Caco-2 (cell line): ENCODE results near the gene ZNF410. TPM values are rescaled to one million over a fixed set of nuclear protein-coding genes. Genes with fewer than 3 reads are reported as not detected.
A peak's percentile ranks its signal among the peaks of the same experiment; 100 is the strongest.

Source experiments
- BruUV-seq: library from RNA; stranded (reverse); fragments of 400-500 nt; replicated peaks from 2 replicates; lab custom pipeline; 2021; lab: Mats Ljungman, UMichigan
- CTCF ChIA-PET: fragments of 300-600 bp; sonication (Branson Sonifier 250); formaldehyde crosslinking; loops from one replicate; lab custom pipeline; 2022; ENCODE audit warnings: antibody characterized with exemption; lab: Charles Lee
- POLR2A ChIA-PET: fragments of 300-600 bp; sonication (Branson Sonifier 250); formaldehyde crosslinking; loops from one replicate; lab custom pipeline; 2022; ENCODE audit warnings: antibody characterized with exemption; lab: Charles Lee
- DNase-seq, 2 experiments: peaks; one replicate each; pipeline versions ENCODE4 v3.0.0 to v3.0.0-alpha.2; 2020 to 2022
- H3K27me3 ChIP-seq: replicated peaks from 2 replicates; pipeline ENCODE4 v1.6.0; 2011; ENCODE audit warnings: low read length; ENCODE audit not compliant: control insufficient read depth, insufficient read depth
- H3K36me3 ChIP-seq: 2 replicates; pipeline ENCODE4 v1.5.1; 2011; ENCODE audit warnings: low read length; ENCODE audit not compliant: control insufficient read depth, insufficient read depth
- H3K4me1 ChIP-seq: fragments of 250-450 bp; sonication (Bioruptor Pico); 2 replicates; pipeline ENCODE4 v1.5.1; 2020; ENCODE audit warnings: mild to moderate bottlenecking
- H3K4me3 ChIP-seq: 2 replicates; pipeline ENCODE4 v1.5.1; 2011; ENCODE audit warnings: low read depth, mild to moderate bottlenecking, control low read depth, low read length
- H3K9me3 ChIP-seq: fragments of 250-450 bp; sonication (Bioruptor Pico); 2 replicates; pipeline ENCODE4 v1.5.1; 2020; ENCODE audit warnings: mild to moderate bottlenecking, moderate library complexity
- H3K27ac Mint-ChIP-seq: one replicate; pipeline ENCODE4 v1.8.0; 2022; ENCODE audit warnings: mixed read lengths; ENCODE audit not compliant: unreplicated experiment
- H3K27me3 Mint-ChIP-seq: one replicate; pipeline ENCODE4 v1.8.0; 2022; ENCODE audit warnings: mixed read lengths; ENCODE audit not compliant: insufficient read depth, unreplicated experiment
- H3K36me3 Mint-ChIP-seq: one replicate; pipeline ENCODE4 v1.8.0; 2022; ENCODE audit warnings: mild to moderate bottlenecking, mixed read lengths; ENCODE audit not compliant: insufficient read depth, unreplicated experiment
- H3K4me1 Mint-ChIP-seq: one replicate; pipeline ENCODE4 v1.8.0; 2022; ENCODE audit warnings: low read depth, mixed read lengths; ENCODE audit not compliant: unreplicated experiment
- H3K4me3 Mint-ChIP-seq: one replicate; pipeline ENCODE4 v1.8.0; 2022; ENCODE audit warnings: mild to moderate bottlenecking, moderate library complexity, mixed read lengths; ENCODE audit not compliant: unreplicated experiment
- H3K9me3 Mint-ChIP-seq: one replicate; pipeline ENCODE4 v1.8.0; 2022; ENCODE audit warnings: mixed read lengths; ENCODE audit not compliant: unreplicated experiment
- CTCF ChIP-seq, 2 experiments: fragments of 200-600 bp in 1 of 2; IDR thresholded peaks; 1 replicate in 1 of 2; 2 replicates in 1 of 2; pipeline versions ENCODE4 v1.5.1 to v1.8.0; 2011 to 2022; ENCODE audit warnings: antibody characterized with exemption in 1 of 2, control low read depth in 1 of 2, inconsistent platforms in 1 of 2, low read depth in 1 of 2, low read length in 1 of 2, mild to moderate bottlenecking in 1 of 2, moderate library complexity in 1 of 2; ENCODE audit not compliant: insufficient read depth in 1 of 2, severe bottlenecking in 1 of 2, unreplicated experiment in 1 of 2
- intact Hi-C: fragments of 100-400 bp; cut with micrococcal nuclease; formaldehyde crosslinking; loops from one replicate; pipeline ENCODE4 v1.10.0; 2022; ENCODE audit not compliant: unreplicated experiment
- total RNA-seq: library from RNA; stranded (reverse); gene quantifications from 2 replicates; pipeline ENCODE4 v1.2.3, GENCODE V29; 2022

The ZNF410 gene
- total RNA-seq, 1 experiment from 2014 or later, result 36.8 TPM

DNA sequence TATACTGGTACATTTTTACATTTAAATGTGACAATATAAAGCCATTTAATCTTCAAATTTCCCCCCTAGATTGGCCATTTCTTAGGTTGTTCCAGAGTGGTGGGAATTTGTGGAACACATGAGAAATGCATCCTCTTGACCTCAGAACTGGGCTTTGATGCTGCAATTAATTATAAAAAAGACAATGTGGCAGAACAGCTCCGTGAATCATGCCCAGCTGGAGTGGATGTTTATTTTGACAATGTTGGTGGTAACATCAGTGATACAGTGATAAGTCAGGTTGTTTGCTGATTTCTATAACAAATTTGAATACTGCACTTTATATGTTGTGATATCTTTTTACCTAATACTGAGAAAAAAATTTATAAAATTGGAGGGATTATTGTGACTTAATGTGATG is 7.6 kb upstream of the ZNF410 start:
- no TSS peak for BruUV-seq

DNA sequence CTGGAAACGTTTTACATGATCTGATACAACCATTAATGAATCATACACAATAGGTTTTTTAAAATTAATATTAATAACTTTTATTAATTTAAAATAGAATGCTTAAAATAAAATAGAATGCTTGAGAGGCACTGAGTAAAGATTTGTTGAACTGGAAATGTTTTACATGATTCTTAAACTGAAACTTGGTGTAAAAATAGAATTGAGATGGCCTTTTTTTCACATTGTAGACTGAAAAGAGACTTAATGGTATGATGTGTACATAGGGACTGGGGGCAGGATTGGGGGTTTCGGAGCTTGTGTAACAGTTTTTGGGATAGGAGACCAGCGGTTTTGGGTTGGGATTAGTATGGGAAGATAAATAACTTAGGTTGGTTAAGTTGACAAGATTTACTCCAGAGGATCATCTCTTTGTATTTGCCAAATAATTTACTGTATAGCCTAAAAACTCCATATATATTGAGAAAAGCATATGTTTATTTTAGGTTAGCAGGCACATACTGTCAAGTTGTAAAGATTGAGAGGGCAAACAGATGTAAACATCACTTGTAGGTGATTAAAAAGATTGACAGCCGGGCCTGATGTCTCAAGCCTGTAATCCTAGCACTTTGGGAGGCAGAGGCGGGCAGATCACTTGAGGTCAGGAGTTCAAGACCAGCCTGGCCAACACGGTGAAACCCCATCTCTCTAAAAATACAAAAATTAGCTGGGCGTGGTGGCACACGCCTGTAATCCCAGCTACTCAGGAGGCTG is 2.0 kb upstream of the ZNF410 start:
- H3K27me3 ChIP-seq, result no peaks in the 10 kb centered on the region
- peak overlapping the region; percentile 37 for H3K4me3 Mint-ChIP-seq
- TF ChIP-seq CTCF (IDR thresholded peaks at IDR 0.05; ENCODE audit: insufficient read depth in 1 of 2, low read depth in 1 of 2, low read length in 1 of 2, severe bottlenecking in 1 of 2, unreplicated experiment in 1 of 2), result no peak
- CTCF ChIA-PET, result no interaction called here
- no peak overlapping the region for H3K27ac Mint-ChIP-seq
- no peaks in the 10 kb centered on the region for H3K9me3 ChIP-seq
- H3K9me3 Mint-ChIP-seq, result no peaks in the 10 kb centered on the region
- H3K4me3 ChIP-seq, result no peak overlapping the region
- no TSS peak for BruUV-seq
- intact Hi-C loops, result loop anchor here (5.0 kb wide), 2 partner anchors 47 to 68 kb away; partner anchors contain the start of genes COQ6 and FAM161B
- peaks cover 26% of the 10 kb centered on the region for H3K4me1 Mint-ChIP-seq
- H3K36me3 ChIP-seq, result no peaks in the 10 kb centered on the region
- H3K27me3 Mint-ChIP-seq, result no peaks in the 10 kb centered on the region
- DNase-seq, result no peak
- POLR2A ChIA-PET, result no interaction called here
- H3K4me1 ChIP-seq, result peaks cover 17% of the 10 kb centered on the region
- peaks cover 17% of the 10 kb centered on the region for H3K36me3 Mint-ChIP-seq

More for the DNA sequence above, 7.6 kb upstream of the ZNF410 start:
- Histone ChIP-seq H3K4me1 (no peaks in the 10 kb centered on the region), H3K36me3 (no peaks in the 10 kb centered on the region; the same call in 1 of the 2 replicates), H3K4me3 (no peak overlapping the region), H3K27me3 (no peaks in the 10 kb centered on the region), H3K9me3 (no peaks in the 10 kb centered on the region)
- no peak for DNase-seq
- Mint-ChIP-seq H3K4me3 (no peak overlapping the region), H3K9me3 (no peaks in the 10 kb centered on the region), H3K36me3 (peaks cover 14% of the 10 kb centered on the region), H3K4me1 (peaks cover 4% of the 10 kb centered on the region), H3K27me3 (no peaks in the 10 kb centered on the region), H3K27ac (no peak overlapping the region)
- ChIA-PET POLR2A (no interaction called here), CTCF (interaction anchor here (1.0 kb wide), 1 partner anchor 11 kb away, joined by 3 read pairs; no protein-coding TSS in a partner anchor)
- intact Hi-C loops, result no loop called here
- TF ChIP-seq CTCF (IDR thresholded peaks at IDR 0.05; ENCODE audit: insufficient read depth in 1 of 2, low read depth in 1 of 2, low read length in 1 of 2, severe bottlenecking in 1 of 2, unreplicated experiment in 1 of 2), result no peak

GRCh38 chr14:73887318-73887616 is 608 bp downstream of the ZNF410 start:
- peaks cover 26% of the 10 kb centered on the region for H3K4me1 Mint-ChIP-seq
- Histone ChIP-seq H3K9me3 (no peaks in the 10 kb centered on the region), H3K4me3 (peak overlapping the region; percentile 69), H3K4me1 (peaks cover 17% of the 10 kb centered on the region), H3K36me3 (no peaks in the 10 kb centered on the region), H3K27me3 (no peaks in the 10 kb centered on the region)
- CTCF ChIA-PET, result interaction anchor here (0.6 to 1.6 kb wide), 4 partner anchors 128 to 370 kb away, joined by 3 to 4 read pairs (median 4); no protein-coding TSS in a partner anchor
- POLR2A ChIA-PET, result interaction anchor here (0.6 to 2.1 kb wide), 6 partner anchors 36 to 318 kb away, joined by 3 to 26 read pairs (median 6); partner anchors contain the start of genes ACOT2, COQ6, FAM161B and PTGR2
- H3K36me3 Mint-ChIP-seq, result peaks cover 23% of the 10 kb centered on the region
- no peaks in the 10 kb centered on the region for H3K27me3 Mint-ChIP-seq
- no peak for DNase-seq
- peak overlapping the region; percentile 98 for H3K27ac Mint-ChIP-seq
- H3K9me3 Mint-ChIP-seq, result no peaks in the 10 kb centered on the region
- no TSS peak for BruUV-seq
- TF ChIP-seq CTCF (IDR thresholded peaks at IDR 0.05; ENCODE audit: insufficient read depth in 1 of 2, low read depth in 1 of 2, low read length in 1 of 2, severe bottlenecking in 1 of 2, unreplicated experiment in 1 of 2), result no peak
- peak overlapping the region; percentile 96 for H3K4me3 Mint-ChIP-seq
- intact Hi-C loops, result loop anchor here (5.0 kb wide), 2 partner anchors 50 to 65 kb away; partner anchors contain the start of genes COQ6 and FAM161B
